Endodermal cell (in vitro differentiated cells): ENCODE measurements around the gene SHH. TPM values are rescaled to one million over a fixed set of nuclear protein-coding genes. Genes with fewer than 3 reads are reported as not detected.

ENCODE experiments used
- DNase-seq: peaks from one replicate; pipeline ENCODE4 v3.0.0-alpha.2; 2017
- H3K27ac ChIP-seq: 2 replicates; pipeline ENCODE4 v1.5.1; 2013; ENCODE audit warnings: mild to moderate bottlenecking, low read depth, low read length, moderate library complexity
- H3K27me3 ChIP-seq: 2 replicates; pipeline ENCODE4 v1.6.1; 2013; ENCODE audit warnings: mild to moderate bottlenecking, low read length, moderate library complexity; ENCODE audit not compliant: insufficient read depth, control insufficient read depth, poor library complexity, severe bottlenecking
- H3K36me3 ChIP-seq: 2 replicates; pipeline ENCODE4 v1.7.0; 2013; ENCODE audit warnings: mild to moderate bottlenecking, low read length, moderate library complexity; ENCODE audit not compliant: control insufficient read depth, insufficient read depth
- H3K4me1 ChIP-seq: one replicate; pipeline ENCODE4 v1.7.0; 2013; ENCODE audit warnings: low read length; ENCODE audit not compliant: control insufficient read depth, insufficient read depth
- H3K4me3 ChIP-seq: 2 replicates; pipeline ENCODE4 v1.5.1; 2013; ENCODE audit warnings: mild to moderate bottlenecking, low read length, moderate library complexity
- H3K9ac ChIP-seq: 2 replicates; pipeline ENCODE4 v1.6.1; 2013; ENCODE audit warnings: mild to moderate bottlenecking, low read length, moderate library complexity; ENCODE audit not compliant: poor library complexity, severe bottlenecking; ENCODE audit errors: extremely low read depth
- H3K9me3 ChIP-seq: 2 replicates; pipeline ENCODE4 v1.6.1; 2013; ENCODE audit warnings: mild to moderate bottlenecking, low read length, moderate library complexity; ENCODE audit not compliant: control insufficient read depth
- H3K27ac Mint-ChIP-seq: 2 replicates; pipeline ENCODE4 v1.8.0; 2020; ENCODE audit warnings: mixed read lengths
- H3K27me3 Mint-ChIP-seq: 2 replicates; pipeline ENCODE4 v1.8.0; 2021; ENCODE audit warnings: mild to moderate bottlenecking, mixed read lengths; ENCODE audit not compliant: insufficient read depth
- H3K36me3 Mint-ChIP-seq: 2 replicates; pipeline ENCODE4 v1.8.0; 2020; ENCODE audit warnings: low read depth, mixed read lengths
- H3K4me1 Mint-ChIP-seq: 2 replicates; pipeline ENCODE4 v1.8.0; 2020; ENCODE audit warnings: mixed read lengths
- H3K4me3 Mint-ChIP-seq: 2 replicates; pipeline ENCODE4 v1.8.0; 2020; ENCODE audit warnings: mild to moderate bottlenecking, moderate library complexity, mixed read lengths
- H3K9me3 Mint-ChIP-seq: 2 replicates; pipeline ENCODE4 v1.8.0; 2020; ENCODE audit warnings: mild to moderate bottlenecking, mixed read lengths
- WGBS, 2 experiments: methylation state at CpG; one replicate each; pipeline versions ENCODE4 v1.1.5 to v1.1.7; 2013; ENCODE audit warnings: missing lambda C conversion rate in 2 of 2, mixed read lengths in 1 of 2; ENCODE audit not compliant: insufficient coverage in 1 of 2, insufficient read length in 1 of 2; 5-methylcytosine and 5-hydroxymethylcytosine counted together
- total RNA-seq, 2 donors: library from RNA; stranded (reverse); fragmentation: NEBNext Ultra II Directional in 1 of 2; extraction: Animal tissue kit (Norgen Biotek cat#: 25700) in 1 of 2; gene quantifications; 2 replicates in 1 of 2; 3 replicates in 1 of 2; pipeline ENCODE4 v1.2.1, GENCODE V29; 2021
- TF ChIP-seq, protein P1 (sequence below): fragments of 200-600 bp; sonication (generic); conservative IDR thresholded peaks from 2 replicates; pipeline ENCODE4 v1.5.0; 2021; ENCODE audit warnings: antibody characterized with exemption, mild to moderate bottlenecking

The SHH gene
- total RNA-seq, 2 donors from 2014 or later, result 0.99 to 1.6 TPM

DNA sequence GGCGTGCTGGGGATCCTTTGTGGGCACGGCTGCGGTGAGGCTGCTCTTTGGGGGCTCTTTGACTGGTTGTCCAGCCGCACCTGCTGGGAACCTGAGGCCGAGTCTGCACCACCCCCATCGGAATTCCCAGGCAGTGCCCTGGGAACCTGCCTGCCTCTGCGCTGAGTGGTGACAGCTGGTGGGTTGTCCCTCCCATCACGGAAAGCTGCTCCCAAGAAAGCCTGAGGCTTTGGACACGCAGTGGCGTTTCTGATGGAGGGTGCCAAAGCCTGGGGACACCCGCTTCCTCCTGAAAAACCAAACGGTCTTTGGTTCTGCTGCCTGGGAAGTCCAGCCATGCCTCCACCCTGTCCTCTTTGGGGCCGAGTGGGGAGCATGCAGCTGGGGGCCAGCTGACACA, 21.4 kb upstream of the SHH start:
- Mint-ChIP-seq H3K27ac (no peak overlapping the region), H3K4me3 (no peak overlapping the region), H3K9me3 (no peaks in the 10 kb centered on the region), H3K27me3 (peaks cover 4% of the 10 kb centered on the region), H3K4me1 (no peaks in the 10 kb centered on the region), H3K36me3 (no peaks in the 10 kb centered on the region)
- H3K27ac ChIP-seq, result no peak overlapping the region
- no peaks in the 10 kb centered on the region for H3K4me1 ChIP-seq
- TF ChIP-seq, protein P1, sequence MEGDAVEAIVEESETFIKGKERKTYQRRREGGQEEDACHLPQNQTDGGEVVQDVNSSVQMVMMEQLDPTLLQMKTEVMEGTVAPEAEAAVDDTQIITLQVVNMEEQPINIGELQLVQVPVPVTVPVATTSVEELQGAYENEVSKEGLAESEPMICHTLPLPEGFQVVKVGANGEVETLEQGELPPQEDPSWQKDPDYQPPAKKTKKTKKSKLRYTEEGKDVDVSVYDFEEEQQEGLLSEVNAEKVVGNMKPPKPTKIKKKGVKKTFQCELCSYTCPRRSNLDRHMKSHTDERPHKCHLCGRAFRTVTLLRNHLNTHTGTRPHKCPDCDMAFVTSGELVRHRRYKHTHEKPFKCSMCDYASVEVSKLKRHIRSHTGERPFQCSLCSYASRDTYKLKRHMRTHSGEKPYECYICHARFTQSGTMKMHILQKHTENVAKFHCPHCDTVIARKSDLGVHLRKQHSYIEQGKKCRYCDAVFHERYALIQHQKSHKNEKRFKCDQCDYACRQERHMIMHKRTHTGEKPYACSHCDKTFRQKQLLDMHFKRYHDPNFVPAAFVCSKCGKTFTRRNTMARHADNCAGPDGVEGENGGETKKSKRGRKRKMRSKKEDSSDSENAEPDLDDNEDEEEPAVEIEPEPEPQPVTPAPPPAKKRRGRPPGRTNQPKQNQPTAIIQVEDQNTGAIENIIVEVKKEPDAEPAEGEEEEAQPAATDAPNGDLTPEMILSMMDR, result no peak
- DNase-seq, result no peak
- no peak overlapping the region for H3K9ac ChIP-seq
- no peaks in the 10 kb centered on the region for H3K9me3 ChIP-seq
- H3K27me3 ChIP-seq, result no peaks in the 10 kb centered on the region
- H3K36me3 ChIP-seq, result no peaks in the 10 kb centered on the region
- H3K4me3 ChIP-seq, result no peak overlapping the region
- 85 to 87% methylated on average over 12 to 13 of the region's 13 CpGs for WGBS, 2 experiments

DNA sequence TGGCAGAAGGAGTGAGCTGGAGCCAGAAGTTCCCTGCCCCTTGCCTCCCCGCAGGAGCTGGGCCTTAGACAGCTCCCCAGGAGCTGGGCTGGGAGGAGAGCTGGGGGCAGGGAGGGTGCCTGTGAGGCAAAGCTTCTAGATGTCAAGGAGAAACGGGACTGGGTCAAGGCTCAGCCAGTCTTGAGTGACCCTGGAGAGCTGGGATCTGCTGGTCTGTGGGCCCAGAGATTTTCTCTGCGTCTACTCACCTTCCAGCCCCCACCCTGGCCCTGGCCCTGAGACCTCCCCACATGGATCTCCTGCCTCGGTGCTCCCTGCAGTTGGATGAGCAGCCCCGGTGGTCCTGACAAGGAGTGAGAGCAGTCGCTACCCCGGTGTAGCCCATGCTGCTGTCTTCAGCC, 20.3 kb upstream of the SHH start:
- Mint-ChIP-seq H3K27me3 (peaks cover 3% of the 10 kb centered on the region), H3K9me3 (no peaks in the 10 kb centered on the region)
- DNase-seq, result no peak

GRCh38 chr7:155831807-155832524, 19.7 kb upstream of the SHH start:
- TF ChIP-seq, protein P1, result no peak
- H3K4me1 ChIP-seq, result no peaks in the 10 kb centered on the region
- no peaks in the 10 kb centered on the region for H3K27me3 ChIP-seq
- no peaks in the 10 kb centered on the region for H3K36me3 ChIP-seq
- no peak overlapping the region for H3K9ac ChIP-seq
- peaks cover 3% of the 10 kb centered on the region for H3K27me3 Mint-ChIP-seq
- H3K4me3 ChIP-seq, result no peak overlapping the region
- H3K4me1 Mint-ChIP-seq, result no peaks in the 10 kb centered on the region
- no peak overlapping the region for H3K27ac Mint-ChIP-seq
- H3K9me3 Mint-ChIP-seq, result no peaks in the 10 kb centered on the region
- no peak for DNase-seq
- no peak overlapping the region for H3K4me3 Mint-ChIP-seq
- no peaks in the 10 kb centered on the region for H3K9me3 ChIP-seq
- 92 to 95% methylated on average over 15 to 18 of the region's 18 CpGs for WGBS, 2 experiments
- H3K36me3 Mint-ChIP-seq, result no peaks in the 10 kb centered on the region
- no peak overlapping the region for H3K27ac ChIP-seq

More for the DNA sequence above, 20.3 kb upstream of the SHH start:
- 89 to 97% methylated on average over 6 to 7 of the region's 7 CpGs for WGBS, 2 experiments
- Histone ChIP-seq H3K27me3 (no peaks in the 10 kb centered on the region), H3K27ac (no peak overlapping the region), H3K36me3 (no peaks in the 10 kb centered on the region), H3K4me3 (no peak overlapping the region), H3K4me1 (no peaks in the 10 kb centered on the region), H3K9me3 (no peaks in the 10 kb centered on the region), H3K9ac (no peak overlapping the region)
- TF ChIP-seq, protein P1, result no peak
- Mint-ChIP-seq H3K27ac (no peak overlapping the region), H3K4me3 (no peak overlapping the region), H3K4me1 (no peaks in the 10 kb centered on the region), H3K36me3 (no peaks in the 10 kb centered on the region)
